Measurements from ENCODE around the gene NPEPL1.
"Not testable (repeated sequence)": the region's sequence is repeated elsewhere in the genome, so short reads cannot be mapped to it uniquely, and the experiment has no call there.

NPEPL1 gene

GRCh38 chr20:58745391-58745790 lies 52.8 kb downstream of the NPEPL1 start:
- FAIRE-seq: no peak

- FAIRE-seq: no peak
These were observed 54.0 kb downstream of the NPEPL1 start for GRCh38 chr20:58746620-58747019.

GRCh38 chr20:58747211-58747610 lies 54.6 kb downstream of the NPEPL1 start:
- no peak for FAIRE-seq

- no peak for FAIRE-seq
These were observed 56.0 kb downstream of the NPEPL1 start for GRCh38 chr20:58748618-58749017.

- FAIRE-seq: no peak
These were observed 56.6 kb downstream of the NPEPL1 start for GRCh38 chr20:58749098-58749769.

GRCh38 chr20:58749979-58750378 lies 57.4 kb downstream of the NPEPL1 start:
- no peak for FAIRE-seq

GRCh38 chr20:58750706-58751105 lies 58.1 kb downstream of the NPEPL1 start:
- not testable (repeated sequence) for FAIRE-seq

- FAIRE-seq: no peak
These were observed 59.4 kb downstream of the NPEPL1 start for GRCh38 chr20:58751979-58752378.

- FAIRE-seq: no peak
These were observed 60.0 kb downstream of the NPEPL1 start for GRCh38 chr20:58752565-58752964.

- FAIRE-seq: no peak
These were observed 60.8 kb downstream of the NPEPL1 start for GRCh38 chr20:58753267-58753921.

- no peak for FAIRE-seq
These were observed 61.4 kb downstream of the NPEPL1 start for GRCh38 chr20:58753922-58754551.

- FAIRE-seq: no peak
These were observed 62.0 kb downstream of the NPEPL1 start for GRCh38 chr20:58754584-58754983.

GRCh38 chr20:58755062-58755697 lies 62.6 kb downstream of the NPEPL1 start:
- no peak for FAIRE-seq

- FAIRE-seq: no peak
These were observed 63.3 kb downstream of the NPEPL1 start for GRCh38 chr20:58755766-58756449.

- FAIRE-seq: no peak
These were observed 63.8 kb downstream of the NPEPL1 start for GRCh38 chr20:58756450-58756775.

- not testable (repeated sequence) for FAIRE-seq
These were observed 65.0 kb downstream of the NPEPL1 start for GRCh38 chr20:58757647-58758046.

- no peak for FAIRE-seq
These were observed 67.3 kb downstream of the NPEPL1 start for GRCh38 chr20:58759947-58760346.

- no peak for FAIRE-seq
These were observed 68.3 kb downstream of the NPEPL1 start for GRCh38 chr20:58760856-58761255.

- FAIRE-seq: no peak
These were observed 69.5 kb downstream of the NPEPL1 start for GRCh38 chr20:58762120-58762519.

- FAIRE-seq: no peak
These were observed 70.5 kb downstream of the NPEPL1 start for GRCh38 chr20:58763076-58763475.
